Endothelial cell of umbilical vein (primary cell): ENCODE data around the gene ATL1. TPM values are rescaled to one million over a fixed set of nuclear protein-coding genes. Genes with fewer than 3 reads are reported as not detected.

Experiments
- BruUV-seq: library from RNA; stranded (reverse); fragments of 400-500 nt; replicated peaks from 2 replicates; lab custom pipeline; 2021; lab: Mats Ljungman, UMichigan
- CTCF ChIA-PET: fragments of 300-600, 350-600 bp; sonication (Branson Sonifier 250); formaldehyde crosslinking; loops from one replicate; lab custom pipeline; 2021; ENCODE audit warnings: antibody characterized with exemption, inconsistent platforms; lab: Charles Lee
- POLR2A ChIA-PET: fragments of 300-600, 350-600 bp; sonication (Branson Sonifier 250); formaldehyde crosslinking; loops from one replicate; lab custom pipeline; 2021; ENCODE audit warnings: antibody characterized with exemption, inconsistent platforms; lab: Charles Lee
- DNase-seq: peaks from one replicate; pipeline ENCODE4 v3.0.0-alpha.2; 2011; ENCODE audit warnings: low read depth, low spot score
- FAIRE-seq: peaks from 2 replicates; lab custom pipeline; 2011; peaks lifted over from hg19 to GRCh38; lab: Jason Lieb, UNC
- H2AFZ ChIP-seq: 2 replicates; pipeline ENCODE4 v1.6.0; 2012; ENCODE audit warnings: low read depth, low read length, control low read depth, inconsistent platforms
- H3K27ac ChIP-seq: 2 replicates; pipeline ENCODE4 v1.5.1; 2011; ENCODE audit warnings: low read depth, mild to moderate bottlenecking, control low read depth, low read length, moderate library complexity; ENCODE audit not compliant: insufficient read depth
- H3K27me3 ChIP-seq, 2 experiments: 2 replicates each; pipeline versions ENCODE4 v1.6.0 to v1.6.1; 2011; ENCODE audit warnings: low read length in 2 of 2, mixed read lengths in 1 of 2; ENCODE audit not compliant: control insufficient read depth in 2 of 2, insufficient read depth in 2 of 2
- H3K36me3 ChIP-seq, 2 experiments: 2 replicates in 1 of 2; 3 replicates in 1 of 2; pipeline ENCODE4 v1.5.1; 2011; ENCODE audit warnings: low read length in 2 of 2, mild to moderate bottlenecking in 1 of 2, moderate library complexity in 1 of 2; ENCODE audit not compliant: control insufficient read depth in 2 of 2, insufficient read depth in 2 of 2; ENCODE audit errors: extremely low read depth in 1 of 2
- H3K4me1 ChIP-seq: 3 replicates; pipeline ENCODE4 v1.5.1; 2011; ENCODE audit warnings: mild to moderate bottlenecking, low read length; ENCODE audit not compliant: control insufficient read depth, insufficient read depth; ENCODE audit errors: extremely low read depth
- H3K4me2 ChIP-seq: 2 replicates; pipeline ENCODE4 v1.6.1; 2011; ENCODE audit warnings: low read length, control low read depth, mixed read lengths; ENCODE audit not compliant: insufficient read depth
- H3K4me3 ChIP-seq, 3 experiments: fragments of 200-600 bp in 1 of 3; sonication (generic), shearing (Covaris generic) in 1 of 3; replicated peaks in 1 of 3; 2 replicates each; pipeline ENCODE4 v1.5.1; 2011 to 2016; ENCODE audit warnings: control low read depth in 3 of 3, low read length in 3 of 3, mild to moderate bottlenecking in 2 of 3, inconsistent platforms in 1 of 3, low read depth in 1 of 3, moderate library complexity in 1 of 3; ENCODE audit not compliant: insufficient read depth in 1 of 3
- H3K79me2 ChIP-seq: 2 replicates; pipeline ENCODE4 v1.6.0; 2012; ENCODE audit warnings: low read length, inconsistent platforms; ENCODE audit not compliant: control insufficient read depth, insufficient read depth
- H3K9ac ChIP-seq: replicated peaks from 2 replicates; pipeline ENCODE3; 2011; ENCODE audit warnings: low read length, control low read depth; ENCODE audit not compliant: insufficient read depth; ENCODE audit errors: extremely low read depth
- H3K9me1 ChIP-seq: replicated peaks from 3 replicates; pipeline ENCODE4 v1.6.0; 2011; ENCODE audit warnings: mild to moderate bottlenecking, low read length; ENCODE audit not compliant: control insufficient read depth, insufficient read depth; ENCODE audit errors: extremely low read depth
- H3K9me3 ChIP-seq: replicated peaks from 2 replicates; pipeline ENCODE4 v1.5.1; 2012; ENCODE audit warnings: low read length, inconsistent platforms; ENCODE audit not compliant: control insufficient read depth, insufficient read depth
- H4K20me1 ChIP-seq: replicated peaks from 2 replicates; pipeline ENCODE3; 2011; ENCODE audit warnings: mild to moderate bottlenecking, low read length; ENCODE audit not compliant: control insufficient read depth, insufficient read depth; ENCODE audit errors: extremely low read depth
- CTCF ChIP-seq, 2 donors: IDR thresholded peaks; 1 replicate in 1 of 2; 2 replicates in 1 of 2; pipeline ENCODE4 v1.5.1; 2011; ENCODE audit warnings: low read length in 2 of 2, mild to moderate bottlenecking in 2 of 2, moderate library complexity in 2 of 2, control low read depth in 1 of 2, inconsistent platforms in 1 of 2, low read depth in 1 of 2; ENCODE audit not compliant: insufficient read depth in 1 of 2; ENCODE audit errors: extremely low read depth in 1 of 2
- EZH2 ChIP-seq: IDR thresholded peaks from 2 replicates; pipeline ENCODE4 v1.6.1; 2012; ENCODE audit warnings: borderline replicate concordance, low read depth, mild to moderate bottlenecking, moderate library complexity, low read length, inconsistent platforms; ENCODE audit not compliant: severe bottlenecking
- FOS ChIP-seq: IDR thresholded peaks from 2 replicates; pipeline ENCODE4 v1.6.1; 2011; ENCODE audit warnings: mild to moderate bottlenecking, low read length, moderate library complexity, borderline replicate concordance; ENCODE audit not compliant: insufficient read depth
- GATA2 ChIP-seq: IDR thresholded peaks from 2 replicates; pipeline ENCODE4 v1.7.0; 2011; ENCODE audit warnings: low read depth, mild to moderate bottlenecking, moderate library complexity, mixed read lengths, low read length; ENCODE audit not compliant: insufficient read length, insufficient read depth
- JUN ChIP-seq: IDR thresholded peaks from 2 replicates; pipeline ENCODE4 v1.6.1; 2011; ENCODE audit warnings: borderline replicate concordance, low read depth; ENCODE audit not compliant: insufficient read length, insufficient read depth
- MAX ChIP-seq: IDR thresholded peaks from 2 replicates; pipeline ENCODE4 v1.6.1; 2011; ENCODE audit not compliant: insufficient read depth, insufficient read length
- MYC ChIP-seq: IDR thresholded peaks from one replicate; pipeline ENCODE4 v1.6.1; 2011; ENCODE audit warnings: mild to moderate bottlenecking, low read depth, low read length
- POLR2A ChIP-seq: IDR thresholded peaks from 2 replicates; pipeline ENCODE4 v1.6.1; 2012; ENCODE audit warnings: low read depth, mild to moderate bottlenecking, control low read depth, low read length
- POLR2AphosphoS5 ChIP-seq: IDR thresholded peaks from 2 replicates; pipeline ENCODE4 v1.6.1; 2012; ENCODE audit warnings: low read depth, mild to moderate bottlenecking, control low read depth, low read length, moderate library complexity; ENCODE audit not compliant: insufficient read depth
- dilution Hi-C: fragments of 300-500 bp; cut with MboI; formaldehyde crosslinking; loops from one replicate; pipeline ENCODE4 v1.15.0; 2019; ENCODE audit warnings: low sequenced_read_pairs; ENCODE audit not compliant: extremely low pct_ligation_motif_present
- intact Hi-C: fragments of 100-400 bp; cut with micrococcal nuclease; formaldehyde crosslinking; loops from one replicate; pipeline ENCODE4 v1.10.0; 2022
- polyA plus RNA-seq, 4 experiments: library from polyadenylated mRNA; depleted of rRNA in 3 of 4; stranded (reverse) in 3 of 4; unstranded in 1 of 4; fragments of >200 nt; gene quantifications; 2 replicates each; pipeline versions ENCODE4 v1.2.1 to v1.2.3, GENCODE V29; 2011 to 2012; ENCODE audit warnings: missing spikeins in 1 of 4
- total RNA-seq: library from RNA; stranded (reverse); gene quantifications from 2 replicates; pipeline ENCODE4 v1.2.3, GENCODE V29; 2021

The ATL1 gene
- total and polyA plus RNA-seq, 2 donors (not counting 3 experiments of a cell fraction or from before 2014, with no cell fraction given): 1.1 to 5.1 TPM

- no peaks in the 10 kb centered on the region for H3K9me1 ChIP-seq
- dilution Hi-C loops: no loop called here
- H3K27ac ChIP-seq: no peak overlapping the region
- no peaks in the 10 kb centered on the region for H3K27me3 ChIP-seq
- H3K4me1 ChIP-seq: peaks cover 3% of the 10 kb centered on the region
- H3K79me2 ChIP-seq: peaks cover 29% of the 10 kb centered on the region
- no peak for TF ChIP-seq CTCF (IDR thresholded peaks at IDR 0.05; ENCODE audit: extremely low read depth in 1 of 2, insufficient read depth in 1 of 2, low read depth in 1 of 2, low read length in 2 of 2)
- TF ChIP-seq EZH2: no peak
- no peak for TF ChIP-seq JUN
- no peak for TF ChIP-seq FOS
- no peak for TF ChIP-seq MAX
- no peak for TF ChIP-seq GATA2
- no peak for TF ChIP-seq MYC
- TF ChIP-seq POLR2AphosphoS5: no peak
- TF ChIP-seq POLR2A: no peak
- H4K20me1 ChIP-seq: no peaks in the 10 kb centered on the region
- no peak overlapping the region for H3K4me3 ChIP-seq
- no peak overlapping the region for H3K9ac ChIP-seq
- no peak overlapping the region for H2AFZ ChIP-seq
- no peak for FAIRE-seq
- H3K4me2 ChIP-seq: no peak overlapping the region
- intact Hi-C loops: no loop called here
- no peaks in the 10 kb centered on the region for H3K9me3 ChIP-seq
- H3K36me3 ChIP-seq: peaks cover 0 to 2% of the 10 kb centered on the region in 2 experiments
- CTCF ChIA-PET: interaction anchor here (1.0 to 2.1 kb wide), 3 partner anchors 18 to 65 kb away, joined by 3 to 8 read pairs (median 4); no protein-coding TSS in a partner anchor
- DNase-seq: no peak
- POLR2A ChIA-PET: no interaction called here
- no TSS peak for BruUV-seq
Measured at GRCh38 chr14:50649691-50650090, 89.7 kb downstream of the ATL1 start.
